ENCODE results near the gene LHFPL3.

Gene LHFPL3

GRCh38 chr7:104928721-104929400 lies 600.5 kb downstream of the LHFPL3 start:
- H3K27ac ChIP-seq = no peak overlapping the region
- H3K36me3 ChIP-seq = no peaks in the 10 kb centered on the region
- H3K4me1 ChIP-seq (ENCODE audit: control insufficient read depth in 1 of 2, insufficient read depth in 1 of 2, low read depth in 1 of 2, low read length in 1 of 2) = peaks cover 5 to 10% of the 10 kb centered on the region in 2 experiments
- no peaks in the 10 kb centered on the region for H3K27me3 ChIP-seq
- H3K9me3 ChIP-seq = no peaks in the 10 kb centered on the region
- H3K4me3 ChIP-seq (ENCODE audit: low read depth in 1 of 2, low read length in 1 of 2) = no peak overlapping the region
- no peak for TF ChIP-seq CTCF (IDR thresholded peaks at IDR 0.05)

GRCh38 chr7:104929921-104930320 lies 601.5 kb downstream of the LHFPL3 start:
- Histone ChIP-seq H3K27ac (no peak overlapping the region), H3K27me3 (no peaks in the 10 kb centered on the region), H3K4me1 (ENCODE audit: control insufficient read depth in 1 of 2, insufficient read depth in 1 of 2, low read depth in 1 of 2, low read length in 1 of 2) (peaks cover 5 to 10% of the 10 kb centered on the region in 2 experiments), H3K36me3 (no peaks in the 10 kb centered on the region), H3K4me3 (ENCODE audit: low read depth in 1 of 2, low read length in 1 of 2) (no peak overlapping the region), H3K9me3 (no peaks in the 10 kb centered on the region)
- TF ChIP-seq CTCF (IDR thresholded peaks at IDR 0.05) = no peak

GRCh38 chr7:104931181-104931781 lies 602.9 kb downstream of the LHFPL3 start:
- Histone ChIP-seq H3K4me1 (ENCODE audit: control insufficient read depth in 1 of 2, insufficient read depth in 1 of 2, low read depth in 1 of 2, low read length in 1 of 2) (peaks cover 5 to 10% of the 10 kb centered on the region in 2 experiments), H3K27me3 (no peaks in the 10 kb centered on the region)

GRCh38 chr7:104933022-104933421 lies 604.6 kb downstream of the LHFPL3 start:
- TF ChIP-seq CTCF (IDR thresholded peaks at IDR 0.05) = no peak
- no peak overlapping the region for H3K27ac ChIP-seq
- H3K36me3 ChIP-seq = no peaks in the 10 kb centered on the region
- no peak overlapping the region for H3K4me3 ChIP-seq (ENCODE audit: low read depth in 1 of 2, low read length in 1 of 2)
- H3K4me1 ChIP-seq (ENCODE audit: control insufficient read depth in 1 of 2, insufficient read depth in 1 of 2, low read depth in 1 of 2, low read length in 1 of 2) = peaks cover 5 to 10% of the 10 kb centered on the region in 2 experiments
- H3K27me3 ChIP-seq = no peaks in the 10 kb centered on the region
- no peaks in the 10 kb centered on the region for H3K9me3 ChIP-seq

More at GRCh38 chr7:104931181-104931781, 602.9 kb downstream of the LHFPL3 start:
- no peak overlapping the region for H3K4me3 ChIP-seq (ENCODE audit: low read depth in 1 of 2, low read length in 1 of 2)
- no peaks in the 10 kb centered on the region for H3K9me3 ChIP-seq
- no peak for TF ChIP-seq CTCF (IDR thresholded peaks at IDR 0.05)
- H3K27ac ChIP-seq = no peak overlapping the region
- no peaks in the 10 kb centered on the region for H3K36me3 ChIP-seq

- no peaks in the 10 kb centered on the region for H3K9me3 ChIP-seq
- H3K27me3 ChIP-seq = no peaks in the 10 kb centered on the region
- H3K4me1 ChIP-seq (ENCODE audit: control insufficient read depth in 1 of 2, insufficient read depth in 1 of 2, low read depth in 1 of 2, low read length in 1 of 2) = peaks cover 5 to 10% of the 10 kb centered on the region in 2 experiments
- H3K4me3 ChIP-seq (ENCODE audit: low read depth in 1 of 2, low read length in 1 of 2) = no peak overlapping the region
- H3K27ac ChIP-seq = no peak overlapping the region
- no peak for TF ChIP-seq CTCF (IDR thresholded peaks at IDR 0.05)
- no peaks in the 10 kb centered on the region for H3K36me3 ChIP-seq
Measured at GRCh38 chr7:104933521-104933988, 605.2 kb downstream of the LHFPL3 start.

Measured in neutrophil (primary cell).